H1 (cell line): Measurements from ENCODE around the gene CD96. TPM values are rescaled to one million over a fixed set of nuclear protein-coding genes. Genes with fewer than 3 reads are reported as not detected.

Experiments
- CTCF ChIA-PET: fragments of 300-600 bp; sonication (Branson Sonifier 250); formaldehyde crosslinking; loops from one replicate; lab custom pipeline; 2021; ENCODE audit not compliant: partially characterized antibody; lab: Charles Lee
- POLR2A ChIA-PET: fragments of 300-600 bp; sonication (Branson Sonifier 250); formaldehyde crosslinking; loops from one replicate; lab custom pipeline; 2021; ENCODE audit warnings: inconsistent platforms; ENCODE audit not compliant: partially characterized antibody; lab: Charles Lee
- DNase-seq, 2 experiments: peaks; one replicate each; pipeline versions ENCODE4 v3.0.0 to v3.0.0-alpha.2; 2010 to 2022; ENCODE audit warnings: low spot score in 2 of 2, low read depth in 1 of 2, mixed read lengths in 1 of 2
- FAIRE-seq: peaks from 2 replicates; lab custom pipeline; 2011; peaks lifted over from hg19 to GRCh38; lab: Jason Lieb, UNC
- H2AFZ ChIP-seq: 2 replicates; pipeline ENCODE4 v1.8.1; 2012; ENCODE audit warnings: low read length, inconsistent platforms
- H2AK5ac ChIP-seq: 2 replicates; pipeline ENCODE4 v1.6.1; 2013; ENCODE audit warnings: low read depth, low read length
- H2BK120ac ChIP-seq: replicated peaks from 2 replicates; pipeline ENCODE3; 2013; ENCODE audit warnings: low read depth, low read length, inconsistent platforms
- H2BK12ac ChIP-seq: 2 replicates; pipeline ENCODE4 v1.6.1; 2013; ENCODE audit warnings: low read depth, low read length
- H2BK15ac ChIP-seq: 2 replicates; pipeline ENCODE4 v1.6.1; 2013; ENCODE audit warnings: low read length
- H2BK20ac ChIP-seq: 2 replicates; pipeline ENCODE4 v1.6.1; 2013; ENCODE audit warnings: low read length
- H2BK5ac ChIP-seq: 2 replicates; pipeline ENCODE4 v1.6.1; 2013; ENCODE audit warnings: low read depth, low read length
- H3K14ac ChIP-seq: 2 replicates; pipeline ENCODE4 v1.6.1; 2013; ENCODE audit warnings: inconsistent platforms; ENCODE audit not compliant: insufficient read length
- H3K18ac ChIP-seq: 2 replicates; pipeline ENCODE4 v1.6.1; 2013; ENCODE audit warnings: low read length; ENCODE audit errors: extremely low read depth
- H3K23ac ChIP-seq: 2 replicates; pipeline ENCODE4 v1.6.1; 2013; ENCODE audit warnings: inconsistent platforms; ENCODE audit not compliant: insufficient read length
- H3K23me2 ChIP-seq: 2 replicates; pipeline ENCODE4 v1.6.1; 2013; ENCODE audit warnings: low read depth, low read length
- H3K27ac ChIP-seq: 2 replicates; pipeline ENCODE4 v1.6.1; 2011; ENCODE audit warnings: low read depth, low read length, inconsistent platforms
- H3K27me3 ChIP-seq, 4 experiments: replicated peaks in 1 of 4; 1 replicate in 1 of 4; 2 replicates in 3 of 4; pipeline versions ENCODE4 v1.6.1 to v1.8.1; 2011 to 2013; ENCODE audit warnings: low read length in 3 of 4, mild to moderate bottlenecking in 3 of 4, inconsistent platforms in 2 of 4, mixed read lengths in 2 of 4, moderate library complexity in 1 of 4; ENCODE audit not compliant: control insufficient read depth in 3 of 4, insufficient read depth in 3 of 4; ENCODE audit errors: extremely low read depth in 1 of 4
- H3K36me3 ChIP-seq, 4 experiments: 2 replicates each; pipeline versions ENCODE4 v1.6.1 to v1.8.1; 2011 to 2013; ENCODE audit warnings: mild to moderate bottlenecking in 4 of 4, low read length in 3 of 4, moderate library complexity in 2 of 4, control low read depth in 1 of 4, inconsistent platforms in 1 of 4; ENCODE audit not compliant: insufficient read depth in 4 of 4, control insufficient read depth in 2 of 4
- H3K4ac ChIP-seq: replicated peaks from 2 replicates; pipeline ENCODE3; 2013; ENCODE audit warnings: low read length, low read depth, mixed read lengths, inconsistent platforms; ENCODE audit not compliant: insufficient read length
- H3K4me1 ChIP-seq, 4 experiments: replicated peaks in 1 of 4; 1 replicate in 1 of 4; 2 replicates in 3 of 4; pipeline versions ENCODE4 v1.6.1 to v1.8.1; 2011 to 2013; ENCODE audit warnings: low read length in 3 of 4, inconsistent platforms in 2 of 4, mixed read lengths in 1 of 4; ENCODE audit not compliant: insufficient read depth in 4 of 4, control insufficient read depth in 3 of 4
- H3K4me2 ChIP-seq, 2 experiments: 2 replicates each; pipeline versions ENCODE4 v1.6.1 to v1.8.1; 2011 to 2013; ENCODE audit warnings: low read depth in 2 of 2, low read length in 2 of 2, control low read depth in 1 of 2, inconsistent platforms in 1 of 2, mild to moderate bottlenecking in 1 of 2; ENCODE audit not compliant: insufficient read depth in 1 of 2
- H3K4me3 ChIP-seq, 4 experiments: fragments of 200-600, 300-600 bp in 1 of 4; sonication (generic), shearing (Covaris generic), sonication (Bioruptor Twin) in 1 of 4; 2 replicates each; pipeline versions ENCODE4 v1.5.1 to v1.8.1; 2011 to 2016; ENCODE audit warnings: low read length in 4 of 4, low read depth in 3 of 4, control low read depth in 2 of 4, inconsistent platforms in 2 of 4, mild to moderate bottlenecking in 2 of 4, mixed read lengths in 1 of 4, moderate library complexity in 1 of 4; ENCODE audit not compliant: insufficient read depth in 2 of 4; ENCODE audit errors: extremely low read depth in 1 of 4
- H3K56ac ChIP-seq: replicated peaks from 2 replicates; pipeline ENCODE3; 2013; ENCODE audit warnings: low read depth, mild to moderate bottlenecking, mixed read lengths, low read length, inconsistent platforms; ENCODE audit not compliant: insufficient read length
- H3K79me1 ChIP-seq: 2 replicates; pipeline ENCODE4 v1.6.1; 2013; ENCODE audit warnings: low read depth, low read length, control low read depth
- H3K79me2 ChIP-seq, 2 experiments: 2 replicates each; pipeline versions ENCODE4 v1.6.1 to v1.8.1; 2012 to 2013; ENCODE audit warnings: low read length in 2 of 2, mild to moderate bottlenecking in 2 of 2, inconsistent platforms in 1 of 2; ENCODE audit not compliant: insufficient read depth in 2 of 2, control insufficient read depth in 1 of 2
- H3K9ac ChIP-seq, 4 experiments: replicated peaks in 1 of 4; 1 replicate in 1 of 4; 2 replicates in 3 of 4; pipeline versions ENCODE4 v1.6.1 to v1.8.1; 2011 to 2013; ENCODE audit warnings: low read depth in 3 of 4, low read length in 3 of 4, control low read depth in 2 of 4, mild to moderate bottlenecking in 2 of 4, moderate library complexity in 2 of 4, inconsistent platforms in 1 of 4; ENCODE audit errors: extremely low read depth in 1 of 4
- H3K9me3 ChIP-seq, 2 experiments: 2 replicates each; pipeline versions ENCODE4 v1.6.1 to v1.8.1; 2012 to 2013; ENCODE audit warnings: mild to moderate bottlenecking in 2 of 2, moderate library complexity in 2 of 2, control low read depth in 1 of 2, inconsistent platforms in 1 of 2, low read depth in 1 of 2, low read length in 1 of 2, mixed read lengths in 1 of 2; ENCODE audit not compliant: insufficient read depth in 2 of 2
- H4K20me1 ChIP-seq, 2 experiments: replicated peaks in 1 of 2; 2 replicates each; pipeline versions ENCODE3 to v1.8.1; 2011 to 2013; ENCODE audit warnings: inconsistent platforms in 2 of 2, low read length in 2 of 2, mild to moderate bottlenecking in 1 of 2; ENCODE audit not compliant: insufficient read depth in 2 of 2, control insufficient read depth in 1 of 2
- H4K5ac ChIP-seq: 2 replicates; pipeline ENCODE4 v1.6.1; 2013; ENCODE audit warnings: low read length, low read depth, mixed read lengths, inconsistent platforms; ENCODE audit not compliant: insufficient read length
- H4K8ac ChIP-seq: 2 replicates; pipeline ENCODE4 v1.8.0; 2013; ENCODE audit warnings: mild to moderate bottlenecking, moderate library complexity, low read length, inconsistent platforms; ENCODE audit not compliant: insufficient read depth; ENCODE audit errors: extremely low read depth
- H4K91ac ChIP-seq: replicated peaks from 2 replicates; pipeline ENCODE3; 2013; ENCODE audit warnings: low read length, mixed read lengths, inconsistent platforms; ENCODE audit not compliant: insufficient read length
- CHD1 ChIP-seq: IDR thresholded peaks from 2 replicates; pipeline ENCODE4 v1.6.1; 2012; ENCODE audit warnings: low read depth, low read length, improper control_type of control experiment
- CTBP2 ChIP-seq: IDR thresholded peaks from 2 replicates; pipeline ENCODE4 v1.7.0; 2011; ENCODE audit warnings: borderline replicate concordance, mild to moderate bottlenecking, moderate library complexity, mixed read lengths, low read length; ENCODE audit not compliant: insufficient read depth, insufficient read length
- HDAC6 ChIP-seq: IDR thresholded peaks from one replicate; pipeline ENCODE4 v1.7.1; 2012; ENCODE audit warnings: low read depth, mild to moderate bottlenecking, inconsistent platforms, low read length, moderate library complexity
- JUND ChIP-seq: IDR thresholded peaks from 2 replicates; pipeline ENCODE4 v1.6.1; 2011; ENCODE audit warnings: mild to moderate bottlenecking, improper control_type of control experiment, low read length
- KDM4A ChIP-seq: IDR thresholded peaks from one replicate; pipeline ENCODE4 v1.7.1; 2012; ENCODE audit warnings: low read depth, mild to moderate bottlenecking, moderate library complexity, low read length, inconsistent platforms; ENCODE audit not compliant: severe bottlenecking
- KDM5A ChIP-seq: fragments of 200-600 bp; IDR thresholded peaks from 2 replicates; pipeline ENCODE4 v1.7.1; 2012; ENCODE audit warnings: mild to moderate bottlenecking, low read length, inconsistent platforms, mixed read lengths
- NRF1 ChIP-seq: IDR thresholded peaks from 2 replicates; pipeline ENCODE4 v1.6.1; 2011; ENCODE audit warnings: mild to moderate bottlenecking, low read depth, low read length, improper control_type of control experiment
- POU5F1 ChIP-seq: IDR thresholded peaks from 2 replicates; pipeline ENCODE4 v1.6.1; 2011; ENCODE audit warnings: low read depth, mild to moderate bottlenecking, low read length, moderate library complexity
- SIN3A ChIP-seq, 2 experiments: IDR thresholded peaks in 1 of 2; conservative IDR thresholded peaks in 1 of 2; 2 replicates each; pipeline ENCODE4 v1.6.1; 2011 to 2012; ENCODE audit warnings: low read length in 2 of 2, improper control_type of control experiment in 1 of 2, low read depth in 1 of 2, mild to moderate bottlenecking in 1 of 2
- TEAD4 ChIP-seq: IDR thresholded peaks from 2 replicates; pipeline ENCODE4 v1.6.1; 2012; ENCODE audit warnings: low read depth, low read length, inconsistent platforms, mixed read lengths
- WGBS, 2 experiments: shearing (Covaris generic) in 1 of 2; methylation state at CpG; one replicate each; pipeline versions ENCODE4 v1.1.6 to v1.1.7; 2013 to 2015; ENCODE audit warnings: low lambda C conversion rate in 2 of 2, mixed read lengths in 2 of 2, inconsistent platforms in 1 of 2, low coverage in 1 of 2, missing lambda C conversion rate in 1 of 2; ENCODE audit not compliant: insufficient replicate concordance in 2 of 2, insufficient coverage in 1 of 2, insufficient read length in 1 of 2; ENCODE audit errors: extremely low coverage in 1 of 2, missing lambda C conversion rate in 1 of 2; 5-methylcytosine and 5-hydroxymethylcytosine counted together
- polyA plus RNA-seq, 7 experiments: library from polyadenylated mRNA; depleted of rRNA in 3 of 7; stranded (reverse) in 5 of 7; unstranded in 2 of 7; fragments of >200 nt in 5 of 7; fragments of 200-250 nt in 2 of 7; gene quantifications; 1 replicate in 5 of 7; 2 replicates in 1 of 7; 4 replicates in 1 of 7; pipeline versions ENCODE4 v1.2.1 to v1.2.3, GENCODE V29; 2011 to 2013; ENCODE audit warnings: missing spikeins in 2 of 7, mixed read lengths in 2 of 7
- total RNA-seq: library from RNA; stranded (reverse); fragmentation: NEBNext Ultra II Directional; extraction: Animal tissue kit (Norgen Biotek cat#: 25700); gene quantifications from 2 replicates; pipeline ENCODE4 v1.2.1, GENCODE V29; 2021

CD96 gene
- total and polyA plus RNA-seq, 2 of the 8 experiments (the other 6 are each of a cell fraction or from before 2014, with no cell fraction given), result not detected

- Histone ChIP-seq H3K36me3 (no peaks in the 10 kb centered on the region), H3K56ac (no peak overlapping the region), H2BK15ac (no peak overlapping the region), H4K5ac (no peak overlapping the region), H3K23me2 (peaks cover 8% of the 10 kb centered on the region), H3K4me2 (no peak overlapping the region), H3K14ac (no peak overlapping the region), H2AFZ (no peak overlapping the region), H4K91ac (no peak overlapping the region), H2BK120ac (no peak overlapping the region), H3K79me1 (no peaks in the 10 kb centered on the region), H3K18ac (no peak overlapping the region), H2BK20ac (no peak overlapping the region), H3K4ac (no peak overlapping the region), H4K8ac (no peak overlapping the region), H3K79me2 (no peaks in the 10 kb centered on the region), H2BK12ac (no peak overlapping the region), H2BK5ac (no peak overlapping the region), H3K27ac (no peak overlapping the region), H3K9ac (no peak overlapping the region), H3K4me1 (peaks cover 0 to 2% (median 0%) of the 10 kb centered on the region in 4 experiments; a peak in 2 of 7 replicates), H3K9me3 (no peaks in the 10 kb centered on the region), H2AK5ac (no peak overlapping the region), H4K20me1 (no peaks in the 10 kb centered on the region), H3K27me3 (peaks cover 0 to 10% (median 7%) of the 10 kb centered on the region in 4 experiments; a peak in 6 of 7 replicates), H3K23ac (no peak overlapping the region), H3K4me3 (no peak overlapping the region)
- TF ChIP-seq KDM5A (no peak), KDM4A (no peak), CTBP2 (no peak), NRF1 (no peak), POU5F1 (no peak), JUND (no peak), HDAC6 (no peak), CHD1 (no peak), SIN3A (conservative IDR thresholded peaks at IDR 0.05 in 1 of 2, IDR thresholded peaks at IDR 0.05 in 1 of 2; ENCODE audit: low read depth in 1 of 2, low read length in 2 of 2) (no peak), TEAD4 (no peak)
- CTCF ChIA-PET, result interaction anchor here (0.5 to 1.9 kb wide), 22 partner anchors 11 to 1143 kb away, joined by 3 to 10 read pairs (median 4); no protein-coding TSS in a partner anchor
- DNase-seq (no peak), FAIRE-seq (no peak)
- whole genome bisulfite sequencing, 2 experiments, result 84% methylated on average over 7 of the region's 7 CpGs; no CpG with 5 or more reads in 1 of the 2 experiments
- POLR2A ChIA-PET, result no interaction called here
Observed at GRCh38 chr3:111669926-111670630, 128.1 kb downstream of the CD96 start.
